Kidney epithelial cell (primary cell): ENCODE measurements around the gene RD3L. TPM values are rescaled to one million over a fixed set of nuclear protein-coding genes. Genes with fewer than 3 reads are reported as not detected.

Experiments
- DNase-seq: peaks from one replicate; pipeline ENCODE4 v3.0.0-alpha.2; 2010; ENCODE audit warnings: low read depth
- H3K27me3 ChIP-seq: 2 replicates; pipeline ENCODE4 v1.6.0; 2011; ENCODE audit warnings: low read length; ENCODE audit not compliant: control insufficient read depth, insufficient read depth
- H3K36me3 ChIP-seq: 2 replicates; pipeline ENCODE4 v1.5.1; 2011; ENCODE audit warnings: low read length; ENCODE audit not compliant: control insufficient read depth, insufficient read depth
- H3K4me3 ChIP-seq: 2 replicates; pipeline ENCODE4 v1.5.1; 2011; ENCODE audit warnings: low read depth, mild to moderate bottlenecking, control low read depth, low read length
- total RNA-seq: library from RNA; depleted of rRNA; stranded (reverse); fragments of >200 nt; gene quantifications from 2 replicates; pipeline ENCODE4 v1.2.3, GENCODE V29; 2015
- TF ChIP-seq, protein P1 (sequence below): IDR thresholded peaks from 2 replicates; pipeline ENCODE4 v1.5.1; 2011; ENCODE audit warnings: mild to moderate bottlenecking, moderate library complexity, low read length, control low read depth, inconsistent platforms; ENCODE audit not compliant: insufficient read depth, poor library complexity, severe bottlenecking

RD3L gene
- total RNA-seq, 1 donor from 2014 or later, result not detected

DNA sequence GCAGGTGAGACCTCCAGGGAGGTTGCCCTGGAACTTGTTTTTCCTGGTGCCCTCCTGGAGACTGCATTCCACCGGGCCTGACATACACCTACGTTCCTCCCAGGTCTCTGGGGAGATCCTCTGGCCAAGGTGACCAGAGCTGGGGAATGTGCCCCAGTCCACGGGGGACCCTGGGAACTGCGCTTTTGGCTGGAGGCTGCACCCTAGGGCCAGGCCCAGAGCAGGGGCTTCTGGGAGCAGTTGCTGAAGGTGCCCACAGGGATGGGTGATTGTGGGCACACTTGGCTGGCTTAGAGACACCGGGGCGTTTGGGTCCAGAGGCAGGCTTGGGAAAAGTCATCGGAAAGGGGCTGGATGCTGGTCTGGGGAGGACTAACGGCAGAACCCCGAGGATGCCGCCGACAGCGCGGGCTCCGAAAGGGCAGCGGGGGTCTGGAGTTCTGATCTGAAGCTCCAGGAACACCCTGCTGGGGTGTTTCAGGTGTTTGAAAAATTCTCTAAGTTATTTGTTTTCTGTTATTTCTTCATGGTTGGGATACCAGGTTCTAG lies 50.6 kb downstream of the RD3L start:
- no peak for DNase-seq
- Histone ChIP-seq H3K36me3 (no peaks in the 10 kb centered on the region), H3K27me3 (no peaks in the 10 kb centered on the region), H3K4me3 (no peak overlapping the region)
- TF ChIP-seq, protein P1, sequence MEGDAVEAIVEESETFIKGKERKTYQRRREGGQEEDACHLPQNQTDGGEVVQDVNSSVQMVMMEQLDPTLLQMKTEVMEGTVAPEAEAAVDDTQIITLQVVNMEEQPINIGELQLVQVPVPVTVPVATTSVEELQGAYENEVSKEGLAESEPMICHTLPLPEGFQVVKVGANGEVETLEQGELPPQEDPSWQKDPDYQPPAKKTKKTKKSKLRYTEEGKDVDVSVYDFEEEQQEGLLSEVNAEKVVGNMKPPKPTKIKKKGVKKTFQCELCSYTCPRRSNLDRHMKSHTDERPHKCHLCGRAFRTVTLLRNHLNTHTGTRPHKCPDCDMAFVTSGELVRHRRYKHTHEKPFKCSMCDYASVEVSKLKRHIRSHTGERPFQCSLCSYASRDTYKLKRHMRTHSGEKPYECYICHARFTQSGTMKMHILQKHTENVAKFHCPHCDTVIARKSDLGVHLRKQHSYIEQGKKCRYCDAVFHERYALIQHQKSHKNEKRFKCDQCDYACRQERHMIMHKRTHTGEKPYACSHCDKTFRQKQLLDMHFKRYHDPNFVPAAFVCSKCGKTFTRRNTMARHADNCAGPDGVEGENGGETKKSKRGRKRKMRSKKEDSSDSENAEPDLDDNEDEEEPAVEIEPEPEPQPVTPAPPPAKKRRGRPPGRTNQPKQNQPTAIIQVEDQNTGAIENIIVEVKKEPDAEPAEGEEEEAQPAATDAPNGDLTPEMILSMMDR, result no peak

DNA sequence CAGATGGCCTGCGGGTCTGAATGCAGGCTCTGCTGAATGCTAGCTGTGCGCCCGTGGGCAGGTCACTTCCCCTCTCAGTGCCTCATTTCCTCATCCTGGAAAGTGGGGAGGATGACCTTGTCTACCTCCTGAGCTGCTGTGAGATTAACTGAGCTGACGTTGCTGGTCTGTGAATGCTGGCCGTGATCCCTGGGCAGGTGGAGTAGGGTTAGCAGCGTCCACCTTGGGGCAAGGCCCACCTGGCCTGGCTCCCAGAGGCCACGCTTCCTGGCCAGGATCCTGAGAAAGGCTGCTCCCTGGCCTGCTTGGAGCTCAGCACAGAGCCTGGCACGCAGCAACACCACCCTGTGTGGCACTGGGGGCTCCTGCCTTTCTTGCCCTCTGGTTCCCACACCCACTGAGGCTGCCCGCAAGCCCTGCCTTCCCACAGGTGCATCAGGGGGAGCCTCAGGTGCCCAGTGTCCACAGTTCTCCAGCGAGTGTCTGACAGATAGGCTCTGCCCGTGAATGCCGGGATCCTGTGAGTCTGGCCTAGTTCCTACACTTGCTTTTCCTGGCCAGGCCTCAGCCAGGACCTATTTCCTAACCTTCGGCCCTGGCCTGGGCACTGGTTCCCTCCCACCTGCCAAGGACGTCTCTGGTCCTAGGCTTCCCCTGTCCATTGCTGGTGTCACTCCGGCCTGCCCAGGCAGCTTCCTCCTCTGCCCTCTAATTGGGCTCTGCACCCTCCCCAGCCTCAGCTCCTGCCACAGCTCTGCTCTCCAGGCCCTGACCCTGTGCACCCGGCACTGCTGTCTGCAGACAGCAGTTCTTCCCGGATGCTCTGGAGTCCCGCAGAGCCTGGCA lies 51.3 kb downstream of the RD3L start:
- Histone ChIP-seq H3K36me3 (no peaks in the 10 kb centered on the region), H3K27me3 (peaks cover under 1% of the 10 kb centered on the region), H3K4me3 (no peak overlapping the region)
- no peak for DNase-seq
- TF ChIP-seq, protein P1, result no peak

Other genes starting within 250 kb of the RD3L start
- gene XRCC3, start 227.1 kb downstream of the RD3L start, total RNA-seq, result 10.4 and 12.3 TPM in 2 replicates
- gene ZFYVE21, start 226.7 kb downstream of the RD3L start, total RNA-seq, result 52.9 and 53.9 TPM in 2 replicates
- 7.3 and 10.5 TPM in 2 replicates for gene PPP1R13B, start 95.0 kb downstream of the RD3L start, total RNA-seq
- 6.5 and 7.3 TPM in 2 replicates for gene TDRD9, start 14.1 kb downstream of the RD3L start, total RNA-seq
- gene ASPG, start 143.2 kb upstream of the RD3L start, total RNA-seq, result 0.21 TPM in 1 of 2 replicates, not detected in the other
- 0.21 and 0.48 TPM in 2 replicates for gene KIF26A, start 196.1 kb upstream of the RD3L start, total RNA-seq